OCI-LY7 (cell line): ENCODE data around the gene SEC14L5.

Experiments used
- EZH2phosphoT487 ChIP-seq: fragments of 200-600 bp; sonication (generic); IDR thresholded peaks from 2 replicates; pipeline ENCODE4 v1.6.1; 2018; ENCODE audit warnings: low read depth, borderline replicate concordance, mild to moderate bottlenecking, mixed run types, antibody characterized with exemption, low read length, moderate library complexity, mixed read lengths
- TF ChIP-seq, protein P1 (sequence below): fragments of 200-600 bp; sonication (generic); conservative IDR thresholded peaks from 2 replicates; pipeline ENCODE4 v1.5.1; 2014; ENCODE audit warnings: mild to moderate bottlenecking, antibody characterized with exemption, low read length, moderate library complexity, mixed read lengths

GRCh38 chr16:5030251-5030870 is 72.2 kb downstream of the SEC14L5 start:
- TF ChIP-seq, protein P1, sequence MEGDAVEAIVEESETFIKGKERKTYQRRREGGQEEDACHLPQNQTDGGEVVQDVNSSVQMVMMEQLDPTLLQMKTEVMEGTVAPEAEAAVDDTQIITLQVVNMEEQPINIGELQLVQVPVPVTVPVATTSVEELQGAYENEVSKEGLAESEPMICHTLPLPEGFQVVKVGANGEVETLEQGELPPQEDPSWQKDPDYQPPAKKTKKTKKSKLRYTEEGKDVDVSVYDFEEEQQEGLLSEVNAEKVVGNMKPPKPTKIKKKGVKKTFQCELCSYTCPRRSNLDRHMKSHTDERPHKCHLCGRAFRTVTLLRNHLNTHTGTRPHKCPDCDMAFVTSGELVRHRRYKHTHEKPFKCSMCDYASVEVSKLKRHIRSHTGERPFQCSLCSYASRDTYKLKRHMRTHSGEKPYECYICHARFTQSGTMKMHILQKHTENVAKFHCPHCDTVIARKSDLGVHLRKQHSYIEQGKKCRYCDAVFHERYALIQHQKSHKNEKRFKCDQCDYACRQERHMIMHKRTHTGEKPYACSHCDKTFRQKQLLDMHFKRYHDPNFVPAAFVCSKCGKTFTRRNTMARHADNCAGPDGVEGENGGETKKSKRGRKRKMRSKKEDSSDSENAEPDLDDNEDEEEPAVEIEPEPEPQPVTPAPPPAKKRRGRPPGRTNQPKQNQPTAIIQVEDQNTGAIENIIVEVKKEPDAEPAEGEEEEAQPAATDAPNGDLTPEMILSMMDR: no peak
- no peak for TF ChIP-seq EZH2phosphoT487
